HG03025 (cell line): ENCODE results near the gene TRIM46.
"Not testable (repeated sequence)": the region's sequence is repeated elsewhere in the genome, so short reads cannot be mapped to it uniquely, and the experiment has no call there.

Experiments used
- ATAC-seq: cut with Tn5 transposase; IDR thresholded peaks from one replicate; pipeline ENCODE4 v1.9.1; 2021; ENCODE audit warnings: mild to moderate bottlenecking, moderate library complexity; ENCODE audit not compliant: unreplicated experiment, low FRiP score

The TRIM46 gene

GRCh38 chr1:155225404-155225759 lies 51.7 kb downstream of the TRIM46 start:
- ATAC-seq = not testable (repeated sequence)

DNA sequence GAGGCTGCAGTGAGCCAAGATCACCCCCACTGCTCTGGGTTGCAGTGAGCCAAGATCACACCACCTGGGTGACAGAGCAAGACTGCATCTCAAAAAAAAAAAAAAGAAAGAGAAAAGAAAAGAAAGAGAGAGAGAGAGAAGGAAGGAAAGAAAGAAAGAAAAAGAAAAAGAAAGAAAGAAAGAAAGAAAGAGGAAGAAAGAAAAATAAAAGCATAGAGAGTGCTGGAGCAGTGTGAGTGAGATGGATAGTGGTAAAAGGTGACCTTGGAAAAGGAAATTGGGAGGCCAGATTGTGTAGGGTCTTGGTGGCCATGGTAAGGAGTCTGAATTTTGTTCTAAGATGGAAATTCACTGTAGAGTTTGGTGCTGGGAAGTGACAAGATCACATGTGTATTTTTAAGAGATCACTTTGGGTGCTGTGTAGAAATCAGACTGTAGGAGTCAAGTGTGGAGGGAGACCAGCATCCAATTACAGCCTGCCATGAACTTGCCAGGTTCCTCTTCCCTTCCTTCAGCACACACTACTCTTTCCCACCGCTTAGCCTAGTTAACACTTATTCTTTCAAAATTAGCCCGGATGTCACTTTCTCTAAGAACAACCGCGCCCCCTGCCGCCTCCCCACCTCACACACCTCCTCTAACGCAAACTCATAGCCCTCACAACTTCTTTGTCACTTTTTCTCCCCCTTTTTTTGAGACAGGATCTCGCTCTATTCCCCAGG lies 52.7 kb downstream of the TRIM46 start:
- ATAC-seq = no peak

DNA sequence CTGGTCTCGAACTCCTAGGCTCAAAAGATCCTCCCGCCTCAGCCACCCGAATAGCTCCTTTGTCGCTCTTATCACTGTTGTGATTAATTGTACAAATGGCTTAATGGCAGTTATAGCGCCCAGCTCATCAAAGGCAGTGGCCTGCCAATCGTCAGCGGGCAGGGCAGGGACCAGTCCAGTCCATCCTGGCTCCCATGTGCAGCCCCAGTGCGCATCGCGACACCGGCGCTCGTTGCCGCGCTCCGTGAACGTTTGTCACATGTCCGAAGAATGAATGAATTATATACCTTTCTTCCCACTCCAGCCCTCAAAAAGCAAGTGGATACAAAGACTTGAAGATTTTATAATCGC lies 53.2 kb downstream of the TRIM46 start:
- no peak for ATAC-seq

DNA sequence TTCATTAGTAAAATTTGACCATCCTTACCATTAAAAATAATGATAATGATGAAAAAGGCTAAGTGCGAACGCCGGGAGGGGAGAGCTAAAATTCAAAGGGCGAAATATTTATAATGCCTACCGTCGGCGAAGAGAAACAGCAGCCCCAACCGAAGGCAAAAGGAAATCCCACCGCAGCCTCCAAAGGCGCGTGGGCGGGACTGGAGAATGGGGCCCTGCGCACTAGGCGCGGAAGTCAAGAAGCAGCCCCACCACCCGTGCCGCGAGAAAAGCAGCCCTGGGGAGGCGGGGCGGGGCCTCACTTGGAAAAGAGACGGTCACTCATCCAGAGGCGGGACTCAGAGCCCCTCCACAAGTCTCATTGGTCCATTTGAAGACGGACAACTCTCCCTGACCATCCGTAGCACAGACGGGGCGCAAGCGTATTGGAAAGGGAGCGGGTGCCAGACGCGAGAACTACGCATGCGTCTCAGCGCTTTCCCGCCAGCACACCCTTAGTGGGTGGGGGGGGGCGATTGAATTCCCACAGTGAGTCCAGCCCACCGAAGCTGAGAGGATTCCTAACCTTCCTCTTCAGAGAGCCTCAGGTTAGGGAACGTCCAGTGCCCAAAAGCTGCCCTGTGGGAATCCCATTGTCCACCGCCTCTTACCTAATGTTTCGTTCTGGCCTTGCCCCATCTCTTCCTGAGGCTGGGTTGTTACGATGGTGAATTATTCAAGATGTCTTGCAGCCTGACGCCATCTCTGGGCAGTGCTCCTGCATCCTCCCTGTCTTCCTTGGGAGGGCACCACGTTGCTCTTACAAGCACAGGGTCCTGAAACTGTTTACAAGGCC lies 53.8 kb downstream of the TRIM46 start:
- ATAC-seq = peak; percentile 76

GRCh38 chr1:155228096-155228427 lies 54.4 kb downstream of the TRIM46 start:
- ATAC-seq = no peak

DNA sequence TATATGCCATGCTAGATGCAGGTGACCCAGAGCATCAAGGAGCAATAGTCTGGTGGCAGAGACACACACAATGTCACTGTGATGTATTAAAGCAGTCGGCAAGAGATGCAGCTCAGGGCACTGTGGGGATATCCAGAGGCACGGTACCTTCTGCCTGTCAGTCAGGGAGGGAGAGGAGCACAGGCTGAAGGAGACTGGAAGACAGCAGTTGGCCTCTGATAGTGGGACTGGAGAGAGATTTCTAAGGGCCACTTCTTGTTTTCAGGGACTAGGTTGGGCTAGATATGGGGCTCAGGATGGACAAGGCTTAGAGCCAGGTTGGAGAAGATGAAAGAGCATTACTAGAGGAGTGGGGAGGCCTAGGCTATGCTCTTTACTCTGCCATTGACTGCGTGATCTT lies 57.7 kb downstream of the TRIM46 start:
- not testable (repeated sequence) for ATAC-seq

- not testable (repeated sequence) for ATAC-seq
These were observed 58.6 kb downstream of the TRIM46 start for GRCh38 chr1:155232001-155232978.

DNA sequence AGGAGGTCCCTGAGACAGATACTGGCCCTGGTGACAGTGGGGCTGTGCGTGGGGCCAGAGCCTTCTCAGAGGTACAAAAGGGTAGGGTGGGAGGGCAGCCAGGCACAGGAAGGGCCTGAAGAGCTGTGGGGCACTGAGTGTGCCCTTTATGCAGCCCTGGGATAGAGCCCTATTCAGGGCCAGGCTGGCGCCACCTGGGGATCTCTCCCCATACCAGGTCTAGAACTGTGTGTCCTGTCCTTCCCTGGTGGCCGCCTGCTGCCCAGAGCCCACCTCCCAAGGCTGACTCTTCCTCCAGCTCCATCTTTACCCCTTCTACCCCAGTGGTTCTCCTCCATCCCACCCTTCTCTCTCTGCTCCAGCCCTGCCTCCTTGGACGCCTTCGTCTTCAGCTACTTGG lies 59.9 kb downstream of the TRIM46 start:
- not testable (repeated sequence) for ATAC-seq
